Smooth muscle cell (in vitro differentiated cells): Measurements from ENCODE around the gene TPTE2. TPM values are rescaled to one million over a fixed set of nuclear protein-coding genes. Genes with fewer than 3 reads are reported as not detected.

Source experiments
- DNase-seq: peaks from one replicate; lab custom pipeline; 2025; ENCODE audit not compliant: unreplicated experiment; lab: John Stamatoyannopoulos, UW
- H2AFZ ChIP-seq: fragments of 200-600 bp; sonication (generic); 2 replicates; pipeline ENCODE4 v1.6.0; 2016; ENCODE audit warnings: antibody characterized with exemption, low read depth, mild to moderate bottlenecking
- H3F3A ChIP-seq: fragments of 200-600 bp; sonication (generic); 2 replicates; pipeline ENCODE4 v1.6.0; 2017; ENCODE audit warnings: antibody characterized with exemption, low read depth
- H3K27ac ChIP-seq: fragments of 200-600 bp; sonication (generic); 2 replicates; pipeline ENCODE4 v1.5.1; 2016; ENCODE audit warnings: low read depth, mild to moderate bottlenecking
- H3K27me3 ChIP-seq: fragments of 200-600 bp; sonication (generic); 2 replicates; pipeline ENCODE4 v1.6.1; 2016; ENCODE audit warnings: low read depth, mild to moderate bottlenecking
- H3K36me3 ChIP-seq: fragments of 200-600 bp; sonication (generic); 2 replicates; pipeline ENCODE4 v1.5.1; 2016; ENCODE audit warnings: low read depth
- H3K4me1 ChIP-seq: fragments of 200-600 bp; sonication (generic); 2 replicates; pipeline ENCODE4 v1.5.1; 2016; ENCODE audit warnings: low read depth
- H3K4me2 ChIP-seq: fragments of 200-600 bp; sonication (generic); 2 replicates; pipeline ENCODE4 v1.6.0; 2016; ENCODE audit warnings: mild to moderate bottlenecking
- H3K4me3 ChIP-seq: fragments of 200-600 bp; sonication (generic); 2 replicates; pipeline ENCODE4 v1.5.1; 2016; ENCODE audit warnings: mild to moderate bottlenecking
- H3K79me2 ChIP-seq: fragments of 200-600 bp; sonication (generic); 2 replicates; pipeline ENCODE4 v1.6.0; 2016; ENCODE audit warnings: low read depth, mild to moderate bottlenecking
- H3K9ac ChIP-seq: fragments of 200-600 bp; sonication (generic); 2 replicates; pipeline ENCODE4 v1.6.0; 2016; ENCODE audit warnings: low read depth
- H3K9me3 ChIP-seq: fragments of 200-600 bp; sonication (generic); replicated peaks from 2 replicates; pipeline ENCODE4 v1.5.1; 2016; ENCODE audit warnings: low read depth
- H4K20me1 ChIP-seq: fragments of 200-600 bp; sonication (generic); 2 replicates; pipeline ENCODE4 v1.6.0; 2016; ENCODE audit warnings: low read depth
- WGBS: methylation state at CpG from one replicate; pipeline ENCODE4 v1.1.7; 2016; ENCODE audit warnings: low lambda C conversion rate; 5-methylcytosine and 5-hydroxymethylcytosine counted together
- polyA plus RNA-seq: library from polyadenylated mRNA; unstranded; fragments of >200 nt; fragmentation: Nextera tagmentation; extraction: Ambion mirVana; gene quantifications from 2 replicates; pipeline ENCODE4 v1.2.1, GENCODE V29; 2016
- total RNA-seq: library from RNA; depleted of rRNA; stranded (reverse); fragments of >200 nt; gene quantifications from 2 replicates; pipeline ENCODE4 v1.2.3, GENCODE V29; 2014
- TF ChIP-seq, protein P1 (sequence below): fragments of 200-600 bp; sonication (generic); IDR thresholded peaks from 2 replicates; pipeline ENCODE4 v1.5.1; 2017; ENCODE audit warnings: borderline replicate concordance, mild to moderate bottlenecking, antibody characterized with exemption; ENCODE audit not compliant: insufficient read depth, poor library complexity, severe bottlenecking

Gene TPTE2
- total and polyA plus RNA-seq, 2 experiments from 2014 or later, result 0.10 TPM; not detected in 1

GRCh38 chr13:19591864-19592263, 30.5 kb upstream of the TPTE2 start:
- Histone ChIP-seq H3F3A (no peaks in the 10 kb centered on the region), H3K4me3 (no peak overlapping the region), H3K9me3 (no peaks in the 10 kb centered on the region), H3K36me3 (no peaks in the 10 kb centered on the region), H3K4me2 (no peak overlapping the region), H3K4me1 (no peaks in the 10 kb centered on the region), H2AFZ (no peak overlapping the region), H4K20me1 (no peaks in the 10 kb centered on the region), H3K9ac (no peak overlapping the region), H3K27me3 (no peaks in the 10 kb centered on the region), H3K79me2 (no peaks in the 10 kb centered on the region), H3K27ac (no peak overlapping the region)
- TF ChIP-seq, protein P1, sequence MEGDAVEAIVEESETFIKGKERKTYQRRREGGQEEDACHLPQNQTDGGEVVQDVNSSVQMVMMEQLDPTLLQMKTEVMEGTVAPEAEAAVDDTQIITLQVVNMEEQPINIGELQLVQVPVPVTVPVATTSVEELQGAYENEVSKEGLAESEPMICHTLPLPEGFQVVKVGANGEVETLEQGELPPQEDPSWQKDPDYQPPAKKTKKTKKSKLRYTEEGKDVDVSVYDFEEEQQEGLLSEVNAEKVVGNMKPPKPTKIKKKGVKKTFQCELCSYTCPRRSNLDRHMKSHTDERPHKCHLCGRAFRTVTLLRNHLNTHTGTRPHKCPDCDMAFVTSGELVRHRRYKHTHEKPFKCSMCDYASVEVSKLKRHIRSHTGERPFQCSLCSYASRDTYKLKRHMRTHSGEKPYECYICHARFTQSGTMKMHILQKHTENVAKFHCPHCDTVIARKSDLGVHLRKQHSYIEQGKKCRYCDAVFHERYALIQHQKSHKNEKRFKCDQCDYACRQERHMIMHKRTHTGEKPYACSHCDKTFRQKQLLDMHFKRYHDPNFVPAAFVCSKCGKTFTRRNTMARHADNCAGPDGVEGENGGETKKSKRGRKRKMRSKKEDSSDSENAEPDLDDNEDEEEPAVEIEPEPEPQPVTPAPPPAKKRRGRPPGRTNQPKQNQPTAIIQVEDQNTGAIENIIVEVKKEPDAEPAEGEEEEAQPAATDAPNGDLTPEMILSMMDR, result no peak
- no peak for DNase-seq
- WGBS, result 82% methylated on average over 7 of the region's 7 CpGs

GRCh38 chr13:19590423-19590822, 29.1 kb upstream of the TPTE2 start:
- WGBS, result 79% methylated on average over 5 of the region's 5 CpGs
- Histone ChIP-seq H2AFZ (no peak overlapping the region), H3K9ac (no peak overlapping the region), H4K20me1 (no peaks in the 10 kb centered on the region), H3K27ac (no peak overlapping the region), H3K27me3 (no peaks in the 10 kb centered on the region), H3K79me2 (no peaks in the 10 kb centered on the region), H3K4me3 (no peak overlapping the region), H3K36me3 (no peaks in the 10 kb centered on the region), H3K9me3 (no peaks in the 10 kb centered on the region), H3K4me1 (no peaks in the 10 kb centered on the region), H3K4me2 (no peak overlapping the region), H3F3A (no peaks in the 10 kb centered on the region)
- no peak for DNase-seq
- TF ChIP-seq, protein P1, result no peak

- Histone ChIP-seq H4K20me1 (no peaks in the 10 kb centered on the region), H3K9ac (no peak overlapping the region), H3K4me3 (no peak overlapping the region), H3K4me1 (no peaks in the 10 kb centered on the region), H3K36me3 (no peaks in the 10 kb centered on the region), H3K4me2 (no peak overlapping the region), H3K27ac (no peak overlapping the region), H3K9me3 (no peaks in the 10 kb centered on the region), H3F3A (no peaks in the 10 kb centered on the region), H3K79me2 (no peaks in the 10 kb centered on the region), H3K27me3 (no peaks in the 10 kb centered on the region), H2AFZ (no peak overlapping the region)
- WGBS, result 52% methylated on average over 2 of the region's 2 CpGs
- TF ChIP-seq, protein P1, result no peak
- DNase-seq, result no peak
Measured at GRCh38 chr13:19589312-19589711, 28.0 kb upstream of the TPTE2 start.

- Histone ChIP-seq H3K9ac (no peak overlapping the region), H3K27me3 (no peaks in the 10 kb centered on the region), H3K9me3 (peaks cover 3% of the 10 kb centered on the region), H3K27ac (no peak overlapping the region), H3K4me2 (no peak overlapping the region), H2AFZ (no peak overlapping the region), H3F3A (no peaks in the 10 kb centered on the region), H3K36me3 (no peaks in the 10 kb centered on the region), H3K4me3 (no peak overlapping the region), H3K79me2 (no peaks in the 10 kb centered on the region), H3K4me1 (no peaks in the 10 kb centered on the region), H4K20me1 (no peaks in the 10 kb centered on the region)
- no peak for DNase-seq
- TF ChIP-seq, protein P1, result no peak
- WGBS, result 79% methylated on average over 9 of the region's 9 CpGs
Measured at GRCh38 chr13:19587635-19588300, 26.4 kb upstream of the TPTE2 start.
